SK-N-SH (cell line): ENCODE data around the gene C16orf87. TPM values are rescaled to one million over a fixed set of nuclear protein-coding genes. Genes with fewer than 3 reads are reported as not detected.

Source experiments
- CTCF ChIA-PET: fragments of 300-600, 350-600 bp; formaldehyde crosslinking; extraction: SDS; loops from one replicate; lab custom pipeline; 2021; lab: Yijun Ruan, JAX
- POLR2A ChIA-PET: fragments of 350-600 bp; sonication (Branson Sonifier 250); formaldehyde crosslinking; extraction: SDS; loops from one replicate; lab custom pipeline; 2020; ENCODE audit warnings: antibody characterized with exemption, inconsistent platforms; lab: Yijun Ruan, JAX
- DNase-seq: peaks from one replicate; pipeline ENCODE4 v3.0.0; 2012
- H2AFZ ChIP-seq: fragments of 200-600 bp; sonication (generic); 2 replicates; pipeline ENCODE4 v1.8.1; 2016; ENCODE audit warnings: antibody characterized with exemption, mild to moderate bottlenecking, low read depth
- H3F3A ChIP-seq: fragments of 200-600 bp; sonication (generic); replicated peaks from 2 replicates; pipeline ENCODE3; 2016; ENCODE audit warnings: antibody characterized with exemption, mild to moderate bottlenecking; ENCODE audit not compliant: insufficient read depth
- H3K27ac ChIP-seq, 2 experiments: fragments of 200-500 bp in 1 of 2; fragments of 200-600 bp in 1 of 2; sonication (Bioruptor generic) in 1 of 2; sonication (generic), shearing (Covaris generic) in 1 of 2; 2 replicates each; pipeline versions ENCODE4 v1.5.1 to v1.6.1; 2014 to 2016; ENCODE audit warnings: low read depth in 2 of 2, inconsistent platforms in 1 of 2, low read length in 1 of 2, mild to moderate bottlenecking in 1 of 2, mixed read lengths in 1 of 2
- H3K27me3 ChIP-seq: fragments of 200-600 bp; sonication (generic), shearing (Covaris generic); 2 replicates; pipeline ENCODE4 v1.6.1; 2016; ENCODE audit warnings: mixed run types; ENCODE audit not compliant: insufficient read depth
- H3K36me3 ChIP-seq, 2 experiments: fragments of 200-500 bp in 1 of 2; fragments of 200-600 bp in 1 of 2; sonication (Bioruptor generic) in 1 of 2; sonication (generic) in 1 of 2; replicated peaks in 1 of 2; 2 replicates each; pipeline versions ENCODE3 to v1.5.1; 2014 to 2016; ENCODE audit warnings: low read length in 1 of 2, mild to moderate bottlenecking in 1 of 2; ENCODE audit not compliant: insufficient read depth in 2 of 2, control insufficient read depth in 1 of 2
- H3K4me1 ChIP-seq, 2 experiments: fragments of 200-500 bp in 1 of 2; fragments of 200-600 bp in 1 of 2; sonication (Bioruptor generic) in 1 of 2; sonication (generic), shearing (Covaris generic) in 1 of 2; 2 replicates each; pipeline versions ENCODE4 v1.5.1 to v1.6.1; 2014 to 2016; ENCODE audit warnings: low read depth in 1 of 2, low read length in 1 of 2, mixed run types in 1 of 2; ENCODE audit not compliant: insufficient read depth in 2 of 2, control insufficient read depth in 1 of 2
- H3K4me2 ChIP-seq: fragments of 200-600 bp; sonication (generic), shearing (Covaris generic); 2 replicates; pipeline ENCODE4 v1.6.1; 2017; ENCODE audit warnings: mixed run types
- H3K4me3 ChIP-seq, 2 experiments: fragments of 200-500 bp in 1 of 2; fragments of 200-600 bp in 1 of 2; sonication (Bioruptor generic) in 1 of 2; sonication (generic), shearing (Covaris generic) in 1 of 2; 2 replicates each; pipeline versions ENCODE4 v1.5.1 to v1.8.1; 2014 to 2016; ENCODE audit warnings: low read depth in 2 of 2, inconsistent platforms in 1 of 2, low read length in 1 of 2, mild to moderate bottlenecking in 1 of 2, mixed read lengths in 1 of 2, moderate library complexity in 1 of 2
- H3K79me2 ChIP-seq: fragments of 200-600 bp; sonication (generic); 2 replicates; pipeline ENCODE4 v1.8.1; 2017; ENCODE audit warnings: mild to moderate bottlenecking; ENCODE audit not compliant: insufficient read depth
- H3K9ac ChIP-seq: fragments of 200-600 bp; sonication (generic); 2 replicates; pipeline ENCODE4 v1.6.1; 2017; ENCODE audit warnings: mixed run types
- H3K9me2 ChIP-seq: fragments of 200-600 bp; sonication (generic); 2 replicates; pipeline ENCODE4 v1.6.1; 2017; ENCODE audit warnings: mixed run types
- H3K9me3 ChIP-seq: fragments of 200-600 bp; sonication (generic); 2 replicates; pipeline ENCODE4 v1.6.1; 2017; ENCODE audit warnings: mixed run types, mild to moderate bottlenecking, moderate library complexity
- H4K20me1 ChIP-seq: fragments of 200-600 bp; sonication (generic); 2 replicates; pipeline ENCODE4 v1.6.1; 2017; ENCODE audit warnings: mild to moderate bottlenecking, mixed run types; ENCODE audit not compliant: insufficient read depth
- CHD2 ChIP-seq: fragments of 150-350 bp; IDR thresholded peaks from 2 replicates; pipeline ENCODE4 v1.6.1; 2018; ENCODE audit warnings: low read length; ENCODE audit not compliant: partially characterized antibody
- ELF1 ChIP-seq: IDR thresholded peaks from 2 replicates; pipeline ENCODE4 v1.4.0; 2012
- FOXJ3 ChIP-seq: sonication (generic); formaldehyde crosslinking; IDR thresholded peaks from 2 replicates; pipeline ENCODE4 v1.5.1; 2020; ENCODE audit warnings: mild to moderate bottlenecking, missing genetic modification reagents
- GABPA ChIP-seq: IDR thresholded peaks from 2 replicates; pipeline ENCODE4 v1.4.0; 2012; ENCODE audit warnings: low read depth, mild to moderate bottlenecking
- MAX ChIP-seq: IDR thresholded peaks from 2 replicates; pipeline ENCODE4 v1.4.0; 2012; ENCODE audit warnings: low read depth
- POLR2AphosphoS5 ChIP-seq: IDR thresholded peaks from 2 replicates; pipeline ENCODE4 v1.6.1; 2012; ENCODE audit warnings: low read depth, low read length
- REST ChIP-seq: IDR thresholded peaks from 2 replicates; pipeline ENCODE4 v1.6.1; 2012; ENCODE audit warnings: mild to moderate bottlenecking, low read depth, low read length, moderate library complexity
- RXRA ChIP-seq: IDR thresholded peaks from 2 replicates; pipeline ENCODE4 v1.4.0; 2012; ENCODE audit warnings: low read depth, mild to moderate bottlenecking, borderline replicate concordance
- SIN3A ChIP-seq: IDR thresholded peaks from 2 replicates; pipeline ENCODE4 v1.6.1; 2012; ENCODE audit warnings: low read depth, mild to moderate bottlenecking, low read length, moderate library complexity, borderline replicate concordance
- SMC3 ChIP-seq: IDR thresholded peaks from 2 replicates; pipeline ENCODE4 v1.6.1; 2012; ENCODE audit warnings: low read depth, low read length, improper control_type of control experiment
- TAF1 ChIP-seq: IDR thresholded peaks from 2 replicates; pipeline ENCODE4 v1.6.1; 2012; ENCODE audit warnings: low read depth, mild to moderate bottlenecking, low read length, moderate library complexity, borderline replicate concordance
- USF2 ChIP-seq: fragments of 150-350 bp; IDR thresholded peaks from 2 replicates; pipeline ENCODE4 v1.6.1; 2017; ENCODE audit warnings: antibody characterized with exemption, low read length, low read depth, borderline replicate concordance
- WGBS: methylation state at CpG from one replicate; pipeline ENCODE4 v1.1.6; 2017; ENCODE audit warnings: low lambda C conversion rate; 5-methylcytosine and 5-hydroxymethylcytosine counted together
- polyA plus RNA-seq, 3 experiments: library from polyadenylated mRNA; depleted of rRNA; stranded (reverse); fragments of >200 nt; gene quantifications; 2 replicates each; pipeline ENCODE4 v1.2.3, GENCODE V29; 2012

The C16orf87 gene
- polyA plus RNA-seq, 1 of the 3 experiments (the other 2 are of a cell fraction), result 3.5 TPM

GRCh38 chr16:46833460-46833800, 2.5 kb upstream of the C16orf87 start:
- TF ChIP-seq ELF1 (no peak), CHD2 (no peak), SMC3 (no peak), RXRA (no peak), USF2 (no peak), REST (no peak), TAF1 (no peak), SIN3A (no peak), POLR2AphosphoS5 (no peak), MAX (no peak), GABPA (no peak), FOXJ3 (no peak)
- no peak overlapping the region for H3K9ac ChIP-seq
- WGBS, result 14% methylated on average over 1 of the region's 2 CpGs
- peaks cover 20% of the 10 kb centered on the region for H3F3A ChIP-seq
- H3K4me3 ChIP-seq, result no peak overlapping the region
- no peak for DNase-seq
- no peak overlapping the region for H2AFZ ChIP-seq
- H3K36me3 ChIP-seq, result no peaks in the 10 kb centered on the region
- peaks cover 22% of the 10 kb centered on the region for H3K79me2 ChIP-seq
- CTCF ChIA-PET, result interaction anchor here (1.5 to 1.6 kb wide), 2 partner anchors 21 to 25 kb away, joined by 3 to 5 read pairs; no protein-coding TSS in a partner anchor
- no peaks in the 10 kb centered on the region; the same call in 1 of the 2 replicates for H3K9me2 ChIP-seq
- no peak overlapping the region for H3K4me2 ChIP-seq
- peaks cover 4% of the 10 kb centered on the region in 2 experiments; a peak in 2 of 4 replicates for H3K4me1 ChIP-seq
- no peaks in the 10 kb centered on the region for H4K20me1 ChIP-seq
- no peaks in the 10 kb centered on the region for H3K9me3 ChIP-seq
- no peak overlapping the region for H3K27ac ChIP-seq
- no peaks in the 10 kb centered on the region for H3K27me3 ChIP-seq
- POLR2A ChIA-PET, result no interaction called here
